MCF 10A (cell line): Measurements from ENCODE around the gene VSX2. TPM values are rescaled to one million over a fixed set of nuclear protein-coding genes. Genes with fewer than 3 reads are reported as not detected.

Experiments used
- BruUV-seq: library from RNA; stranded (reverse); fragments of 400-500 nt; replicated peaks from 2 replicates; lab custom pipeline; 2021; lab: Mats Ljungman, UMichigan
- CTCF ChIA-PET: fragments of 300-600 bp; sonication (Branson Sonifier 250); formaldehyde crosslinking; extraction: SDS; loops from one replicate; lab custom pipeline; 2021; ENCODE audit warnings: antibody characterized with exemption, inconsistent platforms; lab: Yijun Ruan, JAX
- POLR2A ChIA-PET: fragments of 300-600, 350-650 bp; sonication (Branson Sonifier 250); formaldehyde crosslinking; extraction: SDS; loops from one replicate; lab custom pipeline; 2020; ENCODE audit warnings: antibody characterized with exemption, inconsistent platforms; lab: Yijun Ruan, JAX
- DNase-seq: peaks from one replicate; pipeline ENCODE4 v3.0.0-alpha.2; 2018; ENCODE audit not compliant: unreplicated experiment
- H3K27ac Mint-ChIP-seq: one replicate; pipeline ENCODE4 v1.8.0; 2022; ENCODE audit warnings: mild to moderate bottlenecking, low read depth, mixed read lengths; ENCODE audit not compliant: unreplicated experiment
- H3K27me3 Mint-ChIP-seq: one replicate; pipeline ENCODE4 v1.8.0; 2022; ENCODE audit warnings: mixed read lengths; ENCODE audit not compliant: insufficient read depth, unreplicated experiment
- H3K36me3 Mint-ChIP-seq: one replicate; pipeline ENCODE4 v1.8.0; 2022; ENCODE audit warnings: mild to moderate bottlenecking, moderate library complexity, mixed read lengths; ENCODE audit not compliant: insufficient read depth, unreplicated experiment
- H3K4me1 Mint-ChIP-seq: one replicate; pipeline ENCODE4 v1.8.0; 2022; ENCODE audit warnings: mixed read lengths; ENCODE audit not compliant: insufficient read depth, unreplicated experiment
- H3K4me3 Mint-ChIP-seq: one replicate; pipeline ENCODE4 v1.8.0; 2022; ENCODE audit warnings: mild to moderate bottlenecking, moderate library complexity, mixed read lengths; ENCODE audit not compliant: unreplicated experiment
- H3K9me3 Mint-ChIP-seq: one replicate; pipeline ENCODE4 v1.8.0; 2022; ENCODE audit warnings: mixed read lengths; ENCODE audit not compliant: unreplicated experiment
- intact Hi-C: fragments of 100-400 bp; cut with micrococcal nuclease; formaldehyde crosslinking; loops from 2 replicates; pipeline ENCODE4 v1.14.1; 2022
- total RNA-seq: library from RNA; stranded (reverse); gene quantifications from 2 replicates; pipeline ENCODE4 v1.2.3, GENCODE V29; 2022
- TF ChIP-seq, protein P1 (sequence below): fragments of 200-600 bp; IDR thresholded peaks from one replicate; pipeline ENCODE4 v1.8.0; 2022; ENCODE audit warnings: antibody characterized with exemption, mild to moderate bottlenecking; ENCODE audit not compliant: unreplicated experiment

Gene VSX2
- total RNA-seq, 1 experiment from 2014 or later, result not detected

DNA sequence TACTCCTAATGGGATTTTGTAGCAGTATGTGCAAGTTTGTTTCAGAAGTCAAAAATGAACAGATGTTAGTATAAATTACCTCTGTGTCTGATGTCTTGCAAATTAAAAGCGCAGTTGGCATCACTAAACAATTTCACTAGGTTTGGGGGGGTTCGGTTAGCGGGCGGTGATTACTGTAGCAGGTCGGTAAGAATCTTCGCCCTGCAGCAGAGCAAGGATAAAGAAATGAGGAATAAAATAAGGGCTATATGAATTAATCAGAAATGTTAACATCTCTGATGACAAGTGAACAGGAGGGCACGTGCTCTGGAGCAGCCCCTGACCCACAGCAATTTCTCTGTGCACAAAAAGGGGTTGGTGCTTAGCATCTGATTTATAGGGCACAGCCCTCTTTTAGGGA lies 43.6 kb upstream of the VSX2 start:
- BruUV-seq, result no TSS peak
- no peaks in the 10 kb centered on the region for H3K9me3 Mint-ChIP-seq
- H3K4me1 Mint-ChIP-seq, result no peaks in the 10 kb centered on the region
- POLR2A ChIA-PET, result no interaction called here
- TF ChIP-seq, protein P1, sequence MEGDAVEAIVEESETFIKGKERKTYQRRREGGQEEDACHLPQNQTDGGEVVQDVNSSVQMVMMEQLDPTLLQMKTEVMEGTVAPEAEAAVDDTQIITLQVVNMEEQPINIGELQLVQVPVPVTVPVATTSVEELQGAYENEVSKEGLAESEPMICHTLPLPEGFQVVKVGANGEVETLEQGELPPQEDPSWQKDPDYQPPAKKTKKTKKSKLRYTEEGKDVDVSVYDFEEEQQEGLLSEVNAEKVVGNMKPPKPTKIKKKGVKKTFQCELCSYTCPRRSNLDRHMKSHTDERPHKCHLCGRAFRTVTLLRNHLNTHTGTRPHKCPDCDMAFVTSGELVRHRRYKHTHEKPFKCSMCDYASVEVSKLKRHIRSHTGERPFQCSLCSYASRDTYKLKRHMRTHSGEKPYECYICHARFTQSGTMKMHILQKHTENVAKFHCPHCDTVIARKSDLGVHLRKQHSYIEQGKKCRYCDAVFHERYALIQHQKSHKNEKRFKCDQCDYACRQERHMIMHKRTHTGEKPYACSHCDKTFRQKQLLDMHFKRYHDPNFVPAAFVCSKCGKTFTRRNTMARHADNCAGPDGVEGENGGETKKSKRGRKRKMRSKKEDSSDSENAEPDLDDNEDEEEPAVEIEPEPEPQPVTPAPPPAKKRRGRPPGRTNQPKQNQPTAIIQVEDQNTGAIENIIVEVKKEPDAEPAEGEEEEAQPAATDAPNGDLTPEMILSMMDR, result no peak
- H3K27me3 Mint-ChIP-seq, result no peaks in the 10 kb centered on the region
- CTCF ChIA-PET, result no interaction called here
- DNase-seq, result no peak
- H3K4me3 Mint-ChIP-seq, result no peak overlapping the region
- intact Hi-C loops, result no loop called here
- H3K27ac Mint-ChIP-seq, result no peak overlapping the region
- peaks cover 7% of the 10 kb centered on the region for H3K36me3 Mint-ChIP-seq

DNA sequence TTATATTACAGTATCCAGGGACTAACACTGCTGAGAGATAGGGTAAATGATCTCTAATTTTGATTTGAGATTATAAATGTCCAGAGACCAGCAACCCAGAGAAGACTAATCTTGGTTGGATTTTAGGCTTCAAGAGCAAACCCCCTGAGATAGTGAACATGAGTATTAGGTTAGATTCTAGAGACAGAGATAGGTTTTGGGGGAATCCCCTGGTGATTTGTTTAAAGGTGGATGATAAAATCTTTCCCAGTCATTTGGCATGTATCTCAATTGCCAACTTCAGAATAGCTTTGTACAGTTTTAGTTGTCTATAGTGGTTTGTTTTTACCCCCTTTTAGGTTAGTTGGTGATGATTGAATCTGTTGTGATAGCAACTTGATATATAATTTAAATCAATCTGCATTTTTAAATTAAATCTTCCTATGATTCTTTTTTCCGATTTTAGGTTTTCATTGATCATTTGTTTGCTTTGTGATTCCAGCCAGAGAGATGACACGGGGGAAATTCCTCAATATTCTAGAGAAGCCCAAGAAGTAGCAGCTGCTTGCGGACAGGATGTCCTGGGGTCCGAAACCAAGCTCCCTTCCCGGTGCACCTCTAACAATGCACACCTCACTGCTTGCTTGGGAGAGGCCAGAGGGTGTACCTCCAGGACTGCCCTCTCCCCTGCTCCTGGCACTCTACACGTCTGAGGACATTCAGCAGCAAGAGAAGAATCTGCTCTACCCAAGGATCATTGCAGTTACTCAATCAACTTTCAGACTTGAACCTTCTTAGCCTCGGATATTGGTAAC lies 40.6 kb upstream of the VSX2 start:
- H3K27me3 Mint-ChIP-seq, result no peaks in the 10 kb centered on the region
- TF ChIP-seq, protein P1, result no peak
- no peaks in the 10 kb centered on the region for H3K9me3 Mint-ChIP-seq
- intact Hi-C loops, result no loop called here
- no peak overlapping the region for H3K27ac Mint-ChIP-seq
- no peaks in the 10 kb centered on the region for H3K4me1 Mint-ChIP-seq
- ChIA-PET CTCF (interaction anchor here (0.9 kb wide), 1 partner anchor 58 kb away, joined by 3 read pairs; no protein-coding TSS in a partner anchor), POLR2A (interaction anchor here (0.7 kb wide), 1 partner anchor 141 kb away, joined by 3 read pairs; no protein-coding TSS in a partner anchor)
- H3K36me3 Mint-ChIP-seq, result peaks cover 7% of the 10 kb centered on the region
- no peak overlapping the region for H3K4me3 Mint-ChIP-seq
- no TSS peak for BruUV-seq
- DNase-seq, result no peak

DNA sequence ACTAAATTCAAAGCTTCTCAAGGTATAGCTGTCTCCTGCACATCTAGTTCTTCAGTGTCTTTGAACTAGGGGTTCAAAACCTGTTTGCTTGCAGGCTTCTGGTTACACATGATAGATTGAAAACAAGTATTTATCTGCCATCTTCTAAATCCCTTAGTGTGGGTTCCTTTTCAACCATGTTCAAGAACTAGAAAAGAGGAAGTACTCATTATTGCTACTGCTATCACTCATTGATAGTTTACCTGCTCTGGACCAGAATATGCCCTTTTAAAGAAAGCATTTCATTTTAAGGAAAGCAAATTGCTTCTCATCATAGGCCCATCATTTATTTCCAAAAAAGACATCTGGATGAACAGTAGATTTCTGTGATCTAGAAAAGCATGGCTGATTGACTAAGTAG lies 37.1 kb upstream of the VSX2 start:
- no peaks in the 10 kb centered on the region for H3K9me3 Mint-ChIP-seq
- TF ChIP-seq, protein P1, result no peak
- H3K4me3 Mint-ChIP-seq, result no peak overlapping the region
- BruUV-seq, result no TSS peak
- ChIA-PET POLR2A (no interaction called here), CTCF (interaction anchor here (0.5 to 0.6 kb wide), 2 partner anchors 9 to 788 kb away, joined by 4 read pairs; no protein-coding TSS in a partner anchor)
- no peaks in the 10 kb centered on the region for H3K4me1 Mint-ChIP-seq
- H3K27me3 Mint-ChIP-seq, result no peaks in the 10 kb centered on the region
- H3K36me3 Mint-ChIP-seq, result peaks cover 7% of the 10 kb centered on the region
- H3K27ac Mint-ChIP-seq, result no peak overlapping the region
- no peak for DNase-seq
- intact Hi-C loops, result loop anchor here (1.0 kb wide), 1 partner anchor 17 kb away; no protein-coding TSS in a partner anchor

DNA sequence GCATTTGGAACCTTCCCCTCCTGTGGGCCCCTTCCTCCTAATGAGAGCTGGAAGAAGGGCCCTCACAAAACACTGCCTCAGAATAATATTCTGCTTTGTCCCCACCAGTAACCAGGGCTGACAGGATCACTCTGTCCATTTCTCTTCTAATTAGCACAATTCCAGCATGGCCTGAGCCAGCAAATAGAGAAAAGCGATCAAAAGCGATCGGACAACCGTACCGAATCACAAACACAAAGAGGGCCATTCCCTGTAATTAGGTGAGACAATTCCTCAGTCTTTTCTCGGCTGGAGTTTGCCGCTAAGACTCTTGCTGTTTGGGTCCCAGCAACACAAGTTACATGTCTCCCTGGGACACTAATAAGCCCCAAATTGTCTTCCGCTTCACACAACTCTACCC lies 35.6 kb upstream of the VSX2 start:
- ChIA-PET CTCF (no interaction called here), POLR2A (no interaction called here)
- intact Hi-C loops, result no loop called here
- no peak overlapping the region for H3K27ac Mint-ChIP-seq
- no TSS peak for BruUV-seq
- DNase-seq, result no peak
- no peaks in the 10 kb centered on the region for H3K27me3 Mint-ChIP-seq
- no peak overlapping the region for H3K4me3 Mint-ChIP-seq
- no peaks in the 10 kb centered on the region for H3K4me1 Mint-ChIP-seq
- TF ChIP-seq, protein P1, result no peak
- no peaks in the 10 kb centered on the region for H3K9me3 Mint-ChIP-seq
- peaks cover 7% of the 10 kb centered on the region for H3K36me3 Mint-ChIP-seq
